K562 (cell line): Measurements from ENCODE around the gene GSTA3.

ENCODE experiments used
- BACH1 ChIP-seq: fragments of 200-800 bp; sonication (Bioruptor generic); IDR thresholded peaks from 2 replicates; pipeline ENCODE4 v1.6.1; 2016; ENCODE audit warnings: missing genetic modification characterization, missing compliant biosample characterization
- CTCF ChIP-seq, 3 experiments: IDR thresholded peaks in 2 of 3; conservative IDR thresholded peaks in 1 of 3; 2 replicates each; pipeline ENCODE4 v1.5.1; 2011 to 2012; ENCODE audit warnings: low read length in 3 of 3, mild to moderate bottlenecking in 3 of 3, control low read depth in 2 of 3, improper control_type of control experiment in 1 of 3, inconsistent platforms in 1 of 3, low read depth in 1 of 3, mixed read lengths in 1 of 3, moderate library complexity in 1 of 3; ENCODE audit not compliant: insufficient read depth in 2 of 3
- ELF2 ChIP-seq: fragments of 250-450 bp; sonication (Bioruptor Pico); IDR thresholded peaks from 2 replicates; pipeline ENCODE4 v1.5.0; 2021; ENCODE audit warnings: mild to moderate bottlenecking
- MYNN ChIP-seq, 2 experiments: sonication (generic); formaldehyde crosslinking in 1 of 2; IDR thresholded peaks; 2 replicates each; pipeline versions ENCODE4 v1.5.0 to v1.6.1; 2016 to 2020; ENCODE audit warnings: antibody characterized with exemption in 1 of 2, missing genetic modification reagents in 1 of 2
- POLR2A ChIP-seq: fragments of 450-650 bp; conservative IDR thresholded peaks from 2 replicates; pipeline ENCODE4 v1.6.1; 2016
- RAD51 ChIP-seq: fragments of 450-650 bp; IDR thresholded peaks from 2 replicates; pipeline ENCODE4 v1.7.1; 2016; ENCODE audit warnings: low read depth, mild to moderate bottlenecking, borderline replicate concordance
- ZFX ChIP-seq: sonication (generic); formaldehyde crosslinking; IDR thresholded peaks from 2 replicates; pipeline ENCODE4 v1.8.0; 2022; ENCODE audit warnings: mild to moderate bottlenecking, missing genetic modification reagents, moderate library complexity
- ZNF217 ChIP-seq: sonication (generic); formaldehyde crosslinking; IDR thresholded peaks from 2 replicates; pipeline ENCODE4 v1.8.0; 2022; ENCODE audit warnings: mild to moderate bottlenecking, missing genetic modification reagents

- TF ChIP-seq ZFX (no peak), POLR2A (no peak), ZNF217 (CRISPR knock-in tag) (no peak), BACH1 (tag) (no peak), ELF2 (CRISPR knock-in tag) (no peak), MYNN (IDR thresholded peaks at IDR 0.05) (no peak), MYNN (CRISPR knock-in tag; IDR thresholded peaks at IDR 0.05) (no peak), RAD51 (no peak), CTCF (IDR thresholded peaks at IDR 0.05 in 2 of 3, conservative IDR thresholded peaks at IDR 0.05 in 1 of 3; ENCODE audit: insufficient read depth in 2 of 3, low read depth in 1 of 3, low read length in 3 of 3) (no peak)
Measured at GRCh38 chr6:52958546-52959255, 49.2 kb upstream of the GSTA3 start.
